ENCODE measurements around the gene SLC1A4. TPM values are rescaled to one million over a fixed set of nuclear protein-coding genes. Genes with fewer than 3 reads are reported as not detected.

Gene SLC1A4
- total and polyA plus RNA-seq, 5 donors from 2014 or later = 8.1 to 22.1 (median 14.3) TPM

GRCh38 chr2:65024149-65024829, 35.1 kb downstream of the SLC1A4 start:
- no peaks in the 10 kb centered on the region for H3K27me3 ChIP-seq (ENCODE audit: control insufficient read depth, insufficient read depth, low read length)
- H3K36me3 ChIP-seq (ENCODE audit: control insufficient read depth, insufficient read depth, low read length) = peaks cover 30% of the 10 kb centered on the region
- H3K4me1 Mint-ChIP-seq = peaks cover 0 to 4% (median 4%) of the 10 kb centered on the region in 4 donors
- no peaks in the 10 kb centered on the region for H3K27me3 Mint-ChIP-seq
- no peaks in the 10 kb centered on the region for H3K4me1 ChIP-seq (ENCODE audit: control insufficient read depth, insufficient read depth, low read length, poor library complexity, severe bottlenecking)
- H3K9me3 ChIP-seq (ENCODE audit: control insufficient read depth in 2 of 2, low read length in 2 of 2) = no peaks in the 10 kb centered on the region
- H3K4me3 Mint-ChIP-seq = no peak overlapping the region
- H3K36me3 Mint-ChIP-seq = peaks cover 17% of the 10 kb centered on the region
- DNase-seq = no peak
- ATAC-seq (ENCODE audit: low read depth in 2 of 2) = no peak
- no peaks in the 10 kb centered on the region for H3K9me3 Mint-ChIP-seq
- H3K27ac ChIP-seq (ENCODE audit: insufficient read depth, low read length, poor library complexity, severe bottlenecking) = no peak overlapping the region
- H3K4me3 ChIP-seq (ENCODE audit: low read depth, low read length) = no peak overlapping the region
- peak overlapping the region in 1 of 3 donors; percentile 16 for H3K27ac Mint-ChIP-seq

- Histone ChIP-seq H3K4me1 (ENCODE audit: control insufficient read depth, insufficient read depth, low read length, poor library complexity, severe bottlenecking) (peaks cover 5% of the 10 kb centered on the region), H3K9me3 (ENCODE audit: control insufficient read depth in 2 of 2, low read length in 2 of 2) (no peaks in the 10 kb centered on the region), H3K27me3 (ENCODE audit: control insufficient read depth, insufficient read depth, low read length) (no peaks in the 10 kb centered on the region), H3K36me3 (ENCODE audit: control insufficient read depth, insufficient read depth, low read length) (peaks cover 21% of the 10 kb centered on the region), H3K27ac (ENCODE audit: insufficient read depth, low read length, poor library complexity, severe bottlenecking) (no peak overlapping the region), H3K4me3 (ENCODE audit: low read depth, low read length) (no peak overlapping the region)
- DNase-seq (no peak), ATAC-seq (ENCODE audit: low read depth in 2 of 2) (no peak)
- H3K36me3 Mint-ChIP-seq = peaks cover 16% of the 10 kb centered on the region
- no peak overlapping the region for H3K27ac Mint-ChIP-seq
- no peaks in the 10 kb centered on the region for H3K9me3 Mint-ChIP-seq
- no peaks in the 10 kb centered on the region for H3K27me3 Mint-ChIP-seq
- no peak overlapping the region for H3K4me3 Mint-ChIP-seq
- H3K4me1 Mint-ChIP-seq = peaks cover 2 to 6% (median 6%) of the 10 kb centered on the region in 4 donors
Observed at GRCh38 chr2:65025453-65026123, 36.4 kb downstream of the SLC1A4 start.

- no peaks in the 10 kb centered on the region for H3K9me3 Mint-ChIP-seq
- H3K27me3 ChIP-seq (ENCODE audit: control insufficient read depth, insufficient read depth, low read length) = no peaks in the 10 kb centered on the region
- H3K27ac Mint-ChIP-seq = no peak overlapping the region
- ATAC-seq (ENCODE audit: low read depth in 2 of 2) (no peak), DNase-seq (no peak)
- H3K9me3 ChIP-seq (ENCODE audit: control insufficient read depth in 2 of 2, low read length in 2 of 2) = no peaks in the 10 kb centered on the region
- H3K4me3 ChIP-seq (ENCODE audit: low read depth, low read length) = no peak overlapping the region
- peaks cover 8 to 12% (median 11%) of the 10 kb centered on the region in 4 donors for H3K4me1 Mint-ChIP-seq
- peaks cover 10% of the 10 kb centered on the region for H3K4me1 ChIP-seq (ENCODE audit: control insufficient read depth, insufficient read depth, low read length, poor library complexity, severe bottlenecking)
- peaks cover 17% of the 10 kb centered on the region for H3K36me3 ChIP-seq (ENCODE audit: control insufficient read depth, insufficient read depth, low read length)
- H3K27ac ChIP-seq (ENCODE audit: insufficient read depth, low read length, poor library complexity, severe bottlenecking) = no peak overlapping the region
- H3K36me3 Mint-ChIP-seq = peaks cover 16% of the 10 kb centered on the region
- H3K27me3 Mint-ChIP-seq = no peaks in the 10 kb centered on the region
- H3K4me3 Mint-ChIP-seq = no peak overlapping the region
Observed at GRCh38 chr2:65026154-65026553, 37.0 kb downstream of the SLC1A4 start.

- Histone ChIP-seq H3K4me1 (ENCODE audit: control insufficient read depth, insufficient read depth, low read length, poor library complexity, severe bottlenecking) (peaks cover 18% of the 10 kb centered on the region), H3K4me3 (ENCODE audit: low read depth, low read length) (no peak overlapping the region), H3K27me3 (ENCODE audit: control insufficient read depth, insufficient read depth, low read length) (no peaks in the 10 kb centered on the region), H3K9me3 (ENCODE audit: control insufficient read depth in 2 of 2, low read length in 2 of 2) (no peaks in the 10 kb centered on the region), H3K27ac (ENCODE audit: insufficient read depth, low read length, poor library complexity, severe bottlenecking) (no peak overlapping the region), H3K36me3 (ENCODE audit: control insufficient read depth, insufficient read depth, low read length) (peaks cover 11% of the 10 kb centered on the region)
- peaks cover 12% of the 10 kb centered on the region for H3K36me3 Mint-ChIP-seq
- no peaks in the 10 kb centered on the region for H3K9me3 Mint-ChIP-seq
- no peak overlapping the region for H3K4me3 Mint-ChIP-seq
- peaks cover 15 to 18% (median 17%) of the 10 kb centered on the region in 4 donors for H3K4me1 Mint-ChIP-seq
- no peak for DNase-seq
- no peak overlapping the region for H3K27ac Mint-ChIP-seq
- no peaks in the 10 kb centered on the region for H3K27me3 Mint-ChIP-seq
- no peak for ATAC-seq (ENCODE audit: low read depth in 2 of 2)
Observed at GRCh38 chr2:65026704-65027464, 37.7 kb downstream of the SLC1A4 start.

- no peaks in the 10 kb centered on the region for H3K9me3 Mint-ChIP-seq
- H3K4me3 Mint-ChIP-seq = no peak overlapping the region
- Histone ChIP-seq H3K27ac (ENCODE audit: insufficient read depth, low read length, poor library complexity, severe bottlenecking) (no peak overlapping the region), H3K4me3 (ENCODE audit: low read depth, low read length) (no peak overlapping the region), H3K9me3 (ENCODE audit: control insufficient read depth in 2 of 2, low read length in 2 of 2) (no peaks in the 10 kb centered on the region), H3K27me3 (ENCODE audit: control insufficient read depth, insufficient read depth, low read length) (no peaks in the 10 kb centered on the region), H3K4me1 (ENCODE audit: control insufficient read depth, insufficient read depth, low read length, poor library complexity, severe bottlenecking) (peaks cover 26% of the 10 kb centered on the region), H3K36me3 (ENCODE audit: control insufficient read depth, insufficient read depth, low read length) (peaks cover 8% of the 10 kb centered on the region)
- ATAC-seq (ENCODE audit: low read depth in 2 of 2) (no peak), DNase-seq (no peak)
- H3K36me3 Mint-ChIP-seq = peaks cover 9% of the 10 kb centered on the region
- H3K4me1 Mint-ChIP-seq = peaks cover 17 to 26% (median 25%) of the 10 kb centered on the region in 4 donors
- no peak overlapping the region for H3K27ac Mint-ChIP-seq
- no peaks in the 10 kb centered on the region for H3K27me3 Mint-ChIP-seq
Observed at GRCh38 chr2:65027616-65028244, 38.5 kb downstream of the SLC1A4 start.

- peak overlapping the region in 2 of 4 donors; percentile 59 to 70 for H3K4me3 Mint-ChIP-seq
- DNase-seq = no peak
- no peak for ATAC-seq (ENCODE audit: low read depth in 2 of 2)
- peak overlapping the region; percentile 16 to 74 (median 20) for H3K27ac Mint-ChIP-seq
- Histone ChIP-seq H3K27me3 (ENCODE audit: control insufficient read depth, insufficient read depth, low read length) (no peaks in the 10 kb centered on the region), H3K4me1 (ENCODE audit: control insufficient read depth, insufficient read depth, low read length, poor library complexity, severe bottlenecking) (peaks cover 32% of the 10 kb centered on the region), H3K9me3 (ENCODE audit: control insufficient read depth in 2 of 2, low read length in 2 of 2) (no peaks in the 10 kb centered on the region), H3K4me3 (ENCODE audit: low read depth, low read length) (peak overlapping the region; percentile 55), H3K27ac (ENCODE audit: insufficient read depth, low read length, poor library complexity, severe bottlenecking) (peak overlapping the region; percentile 75), H3K36me3 (ENCODE audit: control insufficient read depth, insufficient read depth, low read length) (no peaks in the 10 kb centered on the region)
- peaks cover 10% of the 10 kb centered on the region for H3K36me3 Mint-ChIP-seq
- no peaks in the 10 kb centered on the region for H3K9me3 Mint-ChIP-seq
- no peaks in the 10 kb centered on the region for H3K27me3 Mint-ChIP-seq
- peaks cover 17 to 26% (median 25%) of the 10 kb centered on the region in 4 donors for H3K4me1 Mint-ChIP-seq
Observed at GRCh38 chr2:65030476-65031332, 41.5 kb downstream of the SLC1A4 start.
